SU-DHL-6 (cell line): ENCODE data around the gene PRDM16.

Experiments used
- CTCF ChIP-seq: fragments of 200-600 bp; sonication (generic); IDR thresholded peaks from one replicate; pipeline ENCODE4 v1.5.1; 2017; ENCODE audit warnings: antibody characterized with exemption, mild to moderate bottlenecking, low read length, moderate library complexity; ENCODE audit not compliant: insufficient read depth, poor library complexity, severe bottlenecking
- EZH2phosphoT487 ChIP-seq: fragments of 200-600 bp; sonication (generic), shearing (Covaris generic); conservative IDR thresholded peaks from 2 replicates; pipeline ENCODE4 v1.6.1; 2018; ENCODE audit warnings: mild to moderate bottlenecking, antibody characterized with exemption, low read length, moderate library complexity, mixed read lengths

DNA sequence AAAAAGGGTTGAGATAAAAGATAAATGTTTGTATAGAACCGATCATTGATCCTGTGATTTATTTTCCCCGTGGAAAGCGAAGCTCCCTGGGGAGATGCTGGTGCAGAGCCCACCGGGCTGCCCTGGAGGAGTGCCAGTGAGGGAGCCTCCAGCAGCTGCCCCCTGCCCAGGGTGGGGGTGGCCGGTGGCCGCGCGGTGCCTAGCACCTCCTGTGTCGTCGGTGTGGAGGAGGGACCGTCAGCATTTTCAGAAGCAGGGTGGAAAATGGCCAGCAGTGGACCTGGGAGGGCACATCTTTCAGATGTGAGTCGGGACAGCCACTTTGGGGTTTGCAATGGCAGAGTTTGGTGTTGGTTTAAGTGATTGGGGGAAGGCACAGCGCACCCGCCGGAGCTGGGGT is 164.0 kb downstream of the PRDM16 start:
- no peak for TF ChIP-seq CTCF
- no peak for TF ChIP-seq EZH2phosphoT487
